ENCODE measurements around the gene AFF3.
"Not testable (repeated sequence)": the region's sequence is repeated elsewhere in the genome, so short reads cannot be mapped to it uniquely, and the experiment has no call there.

Gene AFF3

DNA sequence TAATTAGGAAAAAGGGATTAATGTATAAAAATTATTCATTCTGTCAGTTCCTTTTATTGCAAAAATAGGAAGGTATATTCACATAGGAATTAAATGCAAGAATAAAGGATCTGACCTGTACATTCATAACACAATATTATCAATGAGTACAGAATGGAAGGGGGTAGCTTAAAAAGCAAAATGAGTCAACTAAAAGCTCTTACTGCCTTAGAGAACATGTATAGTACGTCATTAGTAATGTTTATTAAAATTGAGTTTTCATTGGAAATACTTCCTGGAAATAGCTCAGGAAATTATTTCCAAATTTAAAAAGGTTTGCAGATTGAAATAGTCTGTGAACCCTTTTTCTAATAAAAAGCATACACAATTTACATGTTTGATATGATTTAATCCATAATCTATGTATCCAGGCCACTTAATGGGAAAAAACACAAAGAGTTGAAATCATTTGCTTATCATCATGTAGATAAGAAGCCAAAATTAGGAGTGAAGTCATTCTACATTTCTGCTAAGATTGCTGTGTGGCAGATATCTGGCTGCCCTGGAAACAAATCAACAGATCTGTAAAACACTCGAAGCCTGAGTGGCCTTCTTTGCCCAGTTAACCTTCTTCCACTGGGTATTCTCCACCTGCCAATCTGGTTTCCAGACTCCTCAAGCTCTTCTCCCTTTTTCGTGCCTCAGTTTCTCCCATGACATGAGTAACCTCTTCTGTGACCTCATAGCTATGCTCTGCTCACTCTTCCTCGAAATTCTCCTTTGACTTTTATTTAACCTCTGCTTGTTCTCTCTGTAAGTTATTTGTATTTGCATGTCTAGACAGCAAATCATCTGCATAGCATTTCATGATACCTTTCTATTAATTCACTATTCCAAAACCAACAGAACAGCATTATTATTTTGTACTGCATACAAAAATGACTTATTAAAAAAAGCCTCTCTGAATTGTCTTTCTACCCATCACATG is 471.3 kb downstream of the AFF3 start:
- DNase-seq (ENCODE audit: low read depth, low spot score), result no peak

DNA sequence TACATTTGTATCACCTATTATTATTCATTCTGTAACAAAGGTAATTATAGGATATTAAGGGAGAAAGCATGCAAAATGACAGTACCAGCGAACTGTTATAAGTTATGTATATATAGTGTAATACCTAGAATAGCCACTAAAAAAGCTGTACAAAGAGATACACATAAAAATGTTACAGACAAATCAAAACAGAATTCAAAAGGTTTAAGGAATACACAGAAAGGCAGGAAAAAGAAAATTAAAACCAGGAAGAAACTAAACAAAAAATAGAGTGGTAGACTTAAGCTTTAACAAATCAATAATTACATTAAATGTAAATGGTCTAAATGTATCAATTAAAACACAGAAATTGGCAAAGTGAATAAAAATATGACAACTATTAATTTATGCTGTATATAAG is 476.1 kb downstream of the AFF3 start:
- no peak for DNase-seq (ENCODE audit: low read depth, low spot score)

DNA sequence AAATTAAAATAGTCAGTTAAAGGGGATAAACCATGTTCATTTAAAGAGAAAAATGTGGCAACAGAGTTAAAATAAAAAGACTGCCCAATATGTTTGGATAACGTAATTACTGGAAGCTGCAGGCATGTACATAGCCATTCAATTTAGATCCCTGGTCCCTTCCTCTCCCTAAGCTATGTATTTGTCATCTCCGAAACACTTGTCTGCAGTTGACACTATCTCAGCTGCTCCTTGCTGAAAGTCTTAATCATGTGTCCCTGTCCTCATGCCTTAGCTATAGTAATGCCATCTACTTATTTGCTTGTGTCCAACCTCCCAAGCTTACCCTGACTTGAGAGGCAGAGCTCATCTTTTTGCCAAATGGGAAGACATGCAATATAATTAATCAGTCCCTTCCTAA is 478.7 kb downstream of the AFF3 start:
- no peak for DNase-seq (ENCODE audit: low read depth, low spot score)

DNA sequence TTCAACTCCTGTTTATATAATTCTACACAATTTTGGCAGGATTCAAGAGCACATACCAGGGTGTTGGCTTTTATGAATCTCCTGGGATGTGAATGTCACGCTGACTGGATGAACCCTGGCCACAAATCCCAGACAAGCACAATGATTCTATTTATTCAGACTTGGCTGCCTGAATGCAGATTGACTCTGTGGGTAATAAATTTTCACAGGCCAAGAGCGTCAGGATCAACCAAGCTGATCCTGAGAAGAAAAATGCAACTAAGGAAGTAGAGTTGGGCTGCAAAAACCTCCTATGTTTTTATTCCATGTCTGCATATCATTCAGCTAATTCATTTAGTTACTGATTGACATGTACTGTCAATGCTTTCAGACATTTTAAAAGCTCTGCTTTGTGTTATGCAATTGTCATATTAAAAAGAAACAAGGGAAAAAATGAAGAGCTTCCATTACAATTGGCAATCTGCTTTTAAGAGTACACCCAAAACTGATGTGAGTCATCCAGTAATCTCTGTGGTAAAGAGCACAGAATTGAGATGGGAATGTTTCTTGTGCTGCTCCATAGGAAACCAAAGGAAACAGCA is 479.5 kb downstream of the AFF3 start:
- DNase-seq (ENCODE audit: low read depth, low spot score), result no peak

DNA sequence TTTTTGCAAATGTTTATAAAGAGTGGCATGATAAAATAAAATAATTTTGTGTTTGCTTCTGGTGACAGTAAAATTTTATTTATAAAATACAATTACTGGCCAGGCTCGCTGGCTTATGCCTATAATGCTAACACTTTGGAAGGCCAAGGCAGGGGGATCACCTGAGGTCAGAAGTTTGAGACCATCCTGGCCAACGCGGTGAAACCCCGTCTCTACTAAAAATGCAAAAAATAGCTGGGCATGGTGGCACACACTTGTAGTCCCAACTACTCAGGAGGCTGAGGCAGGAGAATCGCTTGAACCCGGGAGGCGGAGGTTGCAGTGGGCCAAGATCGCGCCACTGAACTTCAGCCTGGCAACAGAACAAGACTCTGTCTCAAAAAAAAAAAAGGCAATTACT is 480.6 kb downstream of the AFF3 start:
- DNase-seq (ENCODE audit: low read depth, low spot score), result not testable (repeated sequence)

DNA sequence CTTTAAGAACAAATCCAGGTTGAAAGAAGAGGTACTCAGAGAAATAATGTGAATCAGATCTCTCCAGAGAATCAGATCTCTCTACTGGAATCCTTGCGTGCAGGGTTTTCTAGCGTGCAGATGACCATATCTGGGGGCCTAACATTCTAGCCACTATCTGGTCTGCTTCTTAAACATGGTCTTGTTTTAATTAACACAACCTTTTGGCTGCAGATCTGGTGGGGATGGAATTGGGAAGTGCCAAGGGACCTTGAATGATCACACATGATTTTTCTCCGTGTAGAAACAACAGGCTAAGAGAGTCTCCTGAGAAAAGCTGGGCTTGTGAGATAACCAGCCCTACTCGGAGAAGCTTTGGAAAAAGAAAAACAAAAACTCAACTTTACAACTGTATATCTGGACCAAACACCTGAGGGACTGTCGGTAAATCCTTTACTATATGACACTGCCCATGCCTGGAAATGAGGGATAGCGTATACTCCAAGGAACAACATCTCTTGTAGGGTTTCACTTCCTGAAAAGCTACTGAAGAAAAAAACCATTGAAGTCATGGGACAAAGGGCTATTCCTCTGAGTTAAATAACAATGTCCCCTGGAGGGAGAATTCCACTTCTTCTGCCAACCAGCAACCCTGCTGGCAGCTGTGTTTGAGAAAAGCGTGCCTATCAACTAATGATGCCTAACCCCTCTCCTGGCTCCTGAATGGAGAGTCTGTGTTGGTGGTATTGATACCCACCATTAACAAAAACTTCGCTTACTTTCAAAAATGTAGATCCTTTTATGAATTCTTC is 481.6 kb downstream of the AFF3 start:
- DNase-seq (ENCODE audit: low read depth, low spot score), result no peak

DNA sequence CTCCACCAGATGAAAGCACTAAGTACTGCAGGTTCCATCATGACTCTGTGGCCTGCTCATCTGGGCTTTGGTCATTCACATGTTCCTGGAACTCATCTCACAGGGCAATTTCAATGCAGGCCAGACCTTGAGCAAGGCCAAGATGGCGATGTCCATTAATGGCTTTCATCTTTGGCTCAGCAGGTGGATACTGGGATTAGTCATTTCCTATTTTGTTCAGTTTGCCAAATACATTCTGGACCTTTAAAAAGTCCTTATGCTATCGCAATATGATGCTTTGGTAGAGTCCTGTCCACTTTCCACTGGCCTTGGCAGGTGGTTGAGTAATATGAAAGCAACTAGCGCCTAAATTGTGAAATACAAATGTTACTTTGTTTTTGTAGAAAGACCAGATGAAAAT is 482.5 kb downstream of the AFF3 start:
- DNase-seq (ENCODE audit: low read depth, low spot score), result no peak

DNA sequence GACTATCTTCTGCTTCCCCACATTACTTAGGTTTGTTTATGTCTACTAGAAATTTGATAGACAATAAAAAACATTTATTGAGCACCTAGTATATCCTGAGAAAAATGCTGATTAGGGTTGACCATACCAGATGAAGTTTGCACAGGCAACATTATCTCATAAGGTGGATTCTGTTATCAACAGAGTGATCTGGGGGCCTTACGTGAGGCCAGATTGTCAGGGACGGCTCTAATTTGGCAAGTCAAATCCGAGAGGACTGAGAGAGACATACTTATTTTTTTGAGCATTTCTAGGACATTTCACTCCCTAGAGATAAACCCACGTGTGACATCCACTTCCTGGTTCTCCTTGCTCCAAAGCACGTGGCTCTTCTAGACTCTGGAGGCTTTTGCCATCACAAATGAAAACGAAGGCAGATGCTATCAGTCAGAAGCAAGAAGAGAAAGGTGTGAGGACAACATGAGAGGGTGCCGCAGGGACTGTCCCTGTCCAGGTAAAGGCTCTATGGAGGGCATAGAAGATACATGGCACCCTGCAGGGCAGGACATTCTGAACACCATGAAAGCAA is 484.6 kb downstream of the AFF3 start:
- DNase-seq (ENCODE audit: low read depth, low spot score), result no peak

DNA sequence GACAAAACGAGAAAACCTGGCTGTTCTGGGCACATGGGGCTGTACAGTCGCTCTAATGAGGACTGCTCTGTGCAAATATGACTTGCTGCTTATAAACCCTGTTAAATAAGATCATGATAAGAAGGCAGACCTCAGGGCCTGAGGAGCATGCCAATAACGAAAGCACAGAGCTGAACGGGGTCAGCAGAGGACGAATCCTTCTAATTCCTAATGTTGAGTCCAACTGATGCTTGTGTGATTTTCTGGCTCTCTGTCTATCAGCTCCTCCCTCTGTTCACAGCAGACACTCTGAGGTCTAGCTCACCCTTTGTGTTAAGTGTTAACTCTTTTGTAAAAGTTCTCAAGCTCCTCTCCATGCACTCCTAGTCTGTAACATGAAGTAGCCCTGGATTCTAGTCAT is 485.4 kb downstream of the AFF3 start:
- no peak for DNase-seq (ENCODE audit: low read depth, low spot score)

DNA sequence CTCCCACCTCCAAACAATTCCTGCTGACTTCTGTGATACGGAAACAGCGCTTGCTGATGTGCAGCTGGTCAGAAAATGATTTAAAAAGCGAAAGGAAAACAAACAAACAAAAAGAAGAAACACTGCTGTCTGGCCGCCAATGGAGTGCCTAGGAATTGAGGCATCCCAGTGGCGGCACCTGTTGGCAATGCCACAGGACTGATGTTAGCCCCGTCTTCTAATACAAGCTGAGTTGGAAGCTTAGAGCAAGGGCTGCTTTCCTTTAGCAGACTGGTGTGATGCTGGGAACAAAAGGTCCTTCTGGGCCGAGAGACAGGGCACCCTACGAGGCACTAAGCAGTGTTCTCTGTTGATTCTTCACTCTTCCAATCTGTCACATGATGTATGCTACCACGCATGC is 489.0 kb downstream of the AFF3 start:
- no peak for DNase-seq (ENCODE audit: low read depth, low spot score)

DNA sequence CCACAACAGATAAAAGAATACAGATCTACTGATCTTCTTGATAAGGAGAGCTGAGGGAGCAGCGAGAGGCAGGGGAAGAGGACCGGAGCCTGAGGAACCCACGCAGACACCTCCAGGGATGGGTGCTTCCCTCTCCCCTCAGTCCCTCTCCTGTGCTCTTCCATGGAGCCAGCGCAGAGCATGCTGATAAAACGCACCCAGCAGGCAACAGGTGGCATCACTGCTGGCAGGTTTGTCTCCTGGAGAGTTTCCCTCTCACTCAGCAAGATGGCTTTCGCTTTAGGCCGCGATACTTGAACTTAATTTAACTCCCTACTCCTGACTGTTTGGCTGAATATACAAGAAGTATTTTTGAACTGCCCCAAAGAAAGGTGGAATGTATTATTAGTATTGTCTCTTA is 489.5 kb downstream of the AFF3 start:
- no peak for DNase-seq (ENCODE audit: low read depth, low spot score)

DNA sequence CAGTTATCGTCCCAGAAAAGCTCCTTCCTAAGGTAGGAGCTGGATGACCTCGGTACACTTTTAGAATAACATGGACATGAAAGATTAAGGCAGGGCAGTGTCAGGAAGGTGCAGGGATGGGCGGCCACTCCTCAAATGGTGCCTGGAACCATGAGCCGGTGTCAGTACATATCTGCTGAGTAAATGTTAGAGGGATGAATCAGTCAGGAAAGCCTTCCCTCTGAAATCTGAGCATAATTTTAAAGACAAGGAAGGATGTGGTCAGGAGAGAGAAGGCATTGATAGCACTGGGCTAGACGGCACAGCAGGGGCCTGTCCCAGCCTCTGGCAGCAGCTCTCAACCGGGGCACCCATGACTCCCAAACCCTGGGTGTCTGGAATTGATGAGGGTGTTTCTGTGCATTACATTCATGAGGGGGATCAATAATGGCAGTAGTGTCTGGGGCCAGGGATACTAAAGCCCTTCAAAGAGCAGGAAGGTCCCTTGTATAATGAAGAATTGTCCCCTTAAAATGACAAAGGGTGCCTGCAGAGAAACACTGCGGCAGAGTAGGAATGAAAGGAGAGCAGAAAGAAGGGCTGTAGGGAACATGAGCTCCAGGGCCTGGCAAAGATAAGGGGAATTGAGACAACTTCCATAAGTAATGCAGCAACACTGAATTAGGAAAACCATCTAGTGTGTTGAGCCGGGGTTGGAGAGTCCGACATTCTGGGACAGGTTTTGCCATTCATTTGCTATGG is 490.3 kb downstream of the AFF3 start:
- DNase-seq (ENCODE audit: low read depth, low spot score), result no peak

DNA sequence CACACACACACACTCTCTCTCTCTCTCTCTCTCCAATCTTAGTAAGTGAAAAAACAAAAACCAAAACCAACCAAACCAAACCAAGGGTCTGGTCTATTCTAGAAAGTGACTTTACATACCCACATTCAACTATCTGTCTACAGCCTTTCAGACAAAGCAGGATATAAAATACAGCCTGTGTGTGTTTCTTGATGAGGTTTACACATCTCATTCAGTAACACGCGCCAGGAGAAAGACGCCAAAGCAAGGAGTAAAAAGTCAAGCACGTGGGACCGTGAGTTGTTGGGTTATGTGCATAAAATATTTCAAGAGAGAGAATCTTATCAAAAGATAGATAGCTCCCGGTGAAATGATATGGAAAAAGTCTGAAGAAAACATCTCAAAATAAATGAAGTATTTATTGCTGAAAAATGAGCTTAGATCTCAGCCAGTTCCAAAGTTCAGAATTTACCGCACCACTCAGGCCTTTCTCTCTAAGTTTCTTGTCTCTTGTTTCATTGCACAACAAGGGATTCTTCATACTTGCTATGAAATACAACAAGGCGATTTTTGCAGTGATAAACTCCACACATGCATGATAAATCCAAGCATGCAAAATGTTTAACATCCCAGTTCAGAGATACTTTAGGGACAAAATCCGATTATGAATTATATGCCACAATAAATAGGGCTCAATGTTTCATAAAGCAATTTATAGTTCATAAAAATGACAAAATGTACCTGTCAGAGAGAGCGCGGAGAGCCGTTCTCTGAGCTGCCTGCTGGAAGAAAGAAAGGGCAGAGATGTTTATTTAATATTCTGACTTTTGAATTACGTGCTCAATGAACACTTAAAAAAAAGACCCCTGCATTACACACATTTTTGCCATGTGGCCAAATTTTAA is 493.2 kb downstream of the AFF3 start:
- no peak for DNase-seq (ENCODE audit: low read depth, low spot score)

DNA sequence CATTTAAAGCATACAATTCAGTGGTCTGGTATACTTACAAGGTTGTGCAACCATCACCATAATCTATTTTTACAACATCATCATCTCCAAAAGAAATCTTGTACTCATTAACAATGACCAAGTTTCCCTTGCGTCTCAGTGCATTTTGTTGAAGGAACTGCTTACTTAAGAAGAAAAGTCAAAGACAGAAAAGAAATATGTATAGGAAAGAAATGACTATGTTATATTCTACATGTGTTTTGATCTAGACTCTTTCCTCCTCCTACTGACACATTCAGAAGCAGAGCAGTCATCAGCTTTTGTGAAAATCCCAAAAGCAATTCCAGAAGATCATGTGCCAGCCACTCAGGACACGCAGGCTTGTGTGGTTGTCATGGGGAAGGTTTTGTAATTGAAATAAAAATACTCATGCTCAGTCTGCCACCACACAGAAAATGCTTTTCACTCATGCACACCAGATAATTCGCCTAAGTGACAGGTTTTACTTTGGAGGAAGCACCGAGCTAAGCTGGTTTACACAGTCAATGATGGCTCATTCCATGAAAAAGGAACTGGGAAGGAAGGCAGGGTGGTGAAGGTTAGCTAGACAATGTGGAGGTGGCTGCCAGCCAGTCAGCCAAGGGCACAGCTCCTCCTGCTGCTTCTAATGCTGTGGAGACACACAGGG is 494.1 kb downstream of the AFF3 start:
- DNase-seq (ENCODE audit: low read depth, low spot score), result no peak

DNA sequence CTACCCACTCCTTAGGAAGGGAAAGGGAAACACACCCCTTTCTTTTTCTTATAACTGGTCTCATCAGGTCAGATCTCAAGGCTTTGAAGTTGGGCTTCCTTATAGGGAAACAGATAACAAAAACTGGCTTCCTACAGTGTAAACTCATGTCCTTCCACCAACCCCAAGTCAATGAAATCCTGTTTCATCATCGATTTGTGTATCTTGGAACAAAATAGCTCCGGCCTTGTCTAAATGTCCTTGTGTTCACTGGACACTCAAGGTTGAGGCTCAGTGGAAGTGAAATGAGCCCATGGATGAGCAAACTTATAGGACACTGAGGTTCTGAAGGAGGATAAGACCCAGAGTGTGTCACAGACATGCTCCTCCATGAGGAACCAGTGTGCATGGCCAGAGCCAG is 496.4 kb downstream of the AFF3 start:
- DNase-seq (ENCODE audit: low read depth, low spot score), result no peak

DNA sequence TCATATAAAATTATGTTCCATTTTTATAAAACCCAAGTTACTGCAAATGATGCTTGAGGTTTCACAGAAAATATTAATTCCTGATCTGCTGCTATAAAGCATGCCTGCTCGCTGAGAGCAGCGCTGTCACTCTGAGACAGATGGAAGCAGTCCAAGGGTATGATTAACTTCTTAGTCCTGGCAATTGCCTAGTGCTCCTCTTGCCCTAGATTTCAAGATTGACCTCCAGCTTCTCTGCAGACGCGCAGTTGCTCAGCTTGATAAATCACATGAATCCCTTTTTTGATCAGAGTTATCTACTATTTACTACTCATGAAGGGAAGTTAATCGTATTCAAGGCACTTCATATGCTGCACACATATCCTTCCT is 498.0 kb downstream of the AFF3 start:
- no peak for DNase-seq (ENCODE audit: low read depth, low spot score)

DNA sequence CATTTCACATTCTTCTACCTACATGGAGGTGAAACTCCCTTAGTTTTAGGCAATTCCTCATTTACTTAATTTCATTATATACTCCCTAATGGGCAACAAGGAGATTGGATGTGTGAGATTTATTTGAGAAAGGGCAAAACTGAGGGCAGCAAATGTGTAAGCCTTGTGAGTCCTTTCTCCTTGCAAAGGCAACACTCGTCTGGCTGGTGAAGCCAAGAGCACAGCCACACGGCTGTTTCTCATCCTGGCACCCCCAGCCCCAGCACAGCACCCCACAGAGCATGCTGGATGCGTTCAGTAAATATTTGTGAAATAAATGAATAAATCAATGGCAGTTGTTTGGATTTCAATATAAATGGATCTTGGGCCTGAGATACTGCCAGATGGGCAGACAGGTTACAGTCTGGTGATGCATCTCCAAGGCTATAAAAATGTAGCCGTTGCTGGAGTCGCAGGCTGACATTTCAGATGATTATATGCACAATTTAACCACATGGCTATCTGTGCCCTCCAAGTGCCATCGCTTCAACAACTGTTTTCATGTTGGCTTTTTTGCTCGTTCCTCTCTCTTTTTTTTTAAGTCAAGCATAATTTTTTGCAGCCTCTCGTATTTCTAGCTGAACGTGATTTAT is 498.5 kb downstream of the AFF3 start:
- no peak for DNase-seq (ENCODE audit: low read depth, low spot score)

DNA sequence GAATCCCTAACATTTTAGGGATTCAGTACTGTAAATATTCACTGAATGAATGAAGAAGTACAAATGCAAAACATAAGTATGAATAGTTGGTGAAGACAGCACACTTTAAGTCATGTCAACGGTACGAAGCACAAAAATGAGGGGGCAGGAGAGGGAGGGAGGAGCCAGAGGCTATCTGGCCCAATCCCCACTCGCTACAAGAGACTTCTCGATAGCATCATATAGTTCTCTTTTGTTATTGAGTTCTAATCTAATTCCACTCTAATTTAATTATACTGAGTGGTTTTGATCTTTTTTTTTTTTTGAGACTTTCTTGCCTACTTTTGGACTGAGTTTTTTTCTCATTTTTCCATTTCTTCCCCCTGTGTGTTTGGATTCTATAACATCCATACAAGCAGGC is 500.4 kb downstream of the AFF3 start:
- no peak for DNase-seq (ENCODE audit: low read depth, low spot score)

DNA sequence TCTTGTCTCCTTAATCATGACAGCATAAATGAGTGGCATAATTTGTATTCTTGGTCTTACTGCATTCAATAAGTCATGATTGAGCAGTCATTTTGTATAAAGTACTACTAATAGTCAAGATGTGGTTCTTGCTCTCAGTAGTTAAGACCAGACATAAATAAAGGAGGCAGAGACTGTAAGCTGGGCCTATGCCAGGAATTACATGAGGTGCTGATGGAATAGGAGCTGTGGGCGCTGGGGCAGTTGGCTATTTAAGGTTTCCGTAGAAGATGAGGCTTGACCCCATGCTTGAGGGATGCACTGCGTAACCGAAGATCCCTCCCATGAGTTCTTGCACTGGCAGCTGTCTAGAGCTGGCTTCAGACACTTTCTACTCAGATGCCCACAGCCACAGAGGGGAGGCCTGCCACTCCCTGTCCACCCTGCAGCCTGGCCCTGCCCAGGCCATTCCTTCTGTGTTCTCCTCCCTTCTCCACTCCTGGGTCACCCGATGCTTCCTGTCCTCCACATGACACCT is 501.7 kb downstream of the AFF3 start:
- no peak for DNase-seq (ENCODE audit: low read depth, low spot score)
